ENCODE data around the gene ARFGAP3.

ARFGAP3 gene

GRCh38 chr22:42877158-42877557 lies 20.1 kb upstream of the ARFGAP3 start:
- Histone ChIP-seq H3K27ac (ENCODE audit: low read length) (no peak overlapping the region), H3K36me3 (replicated peaks; ENCODE audit: insufficient read depth, low read length) (no peaks in the 10 kb centered on the region)
- TF ChIP-seq EZH2phosphoT487 (IDR thresholded peaks at IDR 0.05; ENCODE audit: low read length), result no peak
- TF ChIP-seq, protein P1, sequence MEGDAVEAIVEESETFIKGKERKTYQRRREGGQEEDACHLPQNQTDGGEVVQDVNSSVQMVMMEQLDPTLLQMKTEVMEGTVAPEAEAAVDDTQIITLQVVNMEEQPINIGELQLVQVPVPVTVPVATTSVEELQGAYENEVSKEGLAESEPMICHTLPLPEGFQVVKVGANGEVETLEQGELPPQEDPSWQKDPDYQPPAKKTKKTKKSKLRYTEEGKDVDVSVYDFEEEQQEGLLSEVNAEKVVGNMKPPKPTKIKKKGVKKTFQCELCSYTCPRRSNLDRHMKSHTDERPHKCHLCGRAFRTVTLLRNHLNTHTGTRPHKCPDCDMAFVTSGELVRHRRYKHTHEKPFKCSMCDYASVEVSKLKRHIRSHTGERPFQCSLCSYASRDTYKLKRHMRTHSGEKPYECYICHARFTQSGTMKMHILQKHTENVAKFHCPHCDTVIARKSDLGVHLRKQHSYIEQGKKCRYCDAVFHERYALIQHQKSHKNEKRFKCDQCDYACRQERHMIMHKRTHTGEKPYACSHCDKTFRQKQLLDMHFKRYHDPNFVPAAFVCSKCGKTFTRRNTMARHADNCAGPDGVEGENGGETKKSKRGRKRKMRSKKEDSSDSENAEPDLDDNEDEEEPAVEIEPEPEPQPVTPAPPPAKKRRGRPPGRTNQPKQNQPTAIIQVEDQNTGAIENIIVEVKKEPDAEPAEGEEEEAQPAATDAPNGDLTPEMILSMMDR (IDR thresholded peaks at IDR 0.05; ENCODE audit: low read length), result no peak
- no peak for TF ChIP-seq EZH2 (optimal IDR thresholded peaks at IDR 0.05; ENCODE audit: low read depth, low read length)

GRCh38 chr22:42876041-42876440 lies 19.0 kb upstream of the ARFGAP3 start:
- Histone ChIP-seq H3F3A (ENCODE audit: insufficient read depth, low read length) (no peaks in the 10 kb centered on the region), H3K9ac (ENCODE audit: low read length) (no peak overlapping the region), H3K36me3 (replicated peaks; ENCODE audit: insufficient read depth, low read length) (no peaks in the 10 kb centered on the region), H2AFZ (ENCODE audit: low read length) (no peak overlapping the region), H4K20me1 (ENCODE audit: insufficient read depth, low read length) (no peaks in the 10 kb centered on the region), H3K79me2 (ENCODE audit: low read length) (no peaks in the 10 kb centered on the region), H3K4me2 (ENCODE audit: low read depth, low read length) (no peak overlapping the region), H3K9me2 (replicated peaks; ENCODE audit: insufficient read depth, low read length) (no peaks in the 10 kb centered on the region), H3K9me3 (replicated peaks; ENCODE audit: insufficient read depth, low read length) (no peaks in the 10 kb centered on the region), H3K27me3 (replicated peaks; ENCODE audit: insufficient read depth, low read length) (no peaks in the 10 kb centered on the region), H3K4me1 (ENCODE audit: low read length) (no peaks in the 10 kb centered on the region), H3K27ac (ENCODE audit: low read length) (no peak overlapping the region), H3K4me3 (ENCODE audit: low read length) (no peak overlapping the region)
- TF ChIP-seq EZH2phosphoT487 (IDR thresholded peaks at IDR 0.05; ENCODE audit: low read length) (no peak), EZH2 (optimal IDR thresholded peaks at IDR 0.05; ENCODE audit: low read depth, low read length) (no peak)
- TF ChIP-seq, protein P1 (IDR thresholded peaks at IDR 0.05; ENCODE audit: low read length), result no peak
- DNase-seq, result no peak

More at GRCh38 chr22:42877158-42877557, 20.1 kb upstream of the ARFGAP3 start:
- DNase-seq, result no peak
- no peak overlapping the region for H2AFZ ChIP-seq (ENCODE audit: low read length)
- no peaks in the 10 kb centered on the region for H3K9me3 ChIP-seq (replicated peaks; ENCODE audit: insufficient read depth, low read length)
- no peak overlapping the region for H3K4me3 ChIP-seq (ENCODE audit: low read length)
- no peaks in the 10 kb centered on the region for H3K79me2 ChIP-seq (ENCODE audit: low read length)
- H3K9me2 ChIP-seq (replicated peaks; ENCODE audit: insufficient read depth, low read length), result no peaks in the 10 kb centered on the region
- no peak overlapping the region for H3K4me2 ChIP-seq (ENCODE audit: low read depth, low read length)
- H3K9ac ChIP-seq (ENCODE audit: low read length), result no peak overlapping the region
- H3F3A ChIP-seq (ENCODE audit: insufficient read depth, low read length), result no peaks in the 10 kb centered on the region
- H3K4me1 ChIP-seq (ENCODE audit: low read length), result no peaks in the 10 kb centered on the region
- no peaks in the 10 kb centered on the region for H4K20me1 ChIP-seq (ENCODE audit: insufficient read depth, low read length)
- no peaks in the 10 kb centered on the region for H3K27me3 ChIP-seq (replicated peaks; ENCODE audit: insufficient read depth, low read length)

- Histone ChIP-seq H3K9me3 (replicated peaks; ENCODE audit: insufficient read depth, low read length) (no peaks in the 10 kb centered on the region), H2AFZ (ENCODE audit: low read length) (no peak overlapping the region), H3K4me2 (ENCODE audit: low read depth, low read length) (no peak overlapping the region), H3K27ac (ENCODE audit: low read length) (no peak overlapping the region), H3K79me2 (ENCODE audit: low read length) (no peaks in the 10 kb centered on the region), H3K9me2 (replicated peaks; ENCODE audit: insufficient read depth, low read length) (no peaks in the 10 kb centered on the region), H3K9ac (ENCODE audit: low read length) (no peak overlapping the region), H3K27me3 (replicated peaks; ENCODE audit: insufficient read depth, low read length) (no peaks in the 10 kb centered on the region), H3F3A (ENCODE audit: insufficient read depth, low read length) (no peaks in the 10 kb centered on the region), H4K20me1 (ENCODE audit: insufficient read depth, low read length) (no peaks in the 10 kb centered on the region), H3K36me3 (replicated peaks; ENCODE audit: insufficient read depth, low read length) (no peaks in the 10 kb centered on the region), H3K4me1 (ENCODE audit: low read length) (no peaks in the 10 kb centered on the region), H3K4me3 (ENCODE audit: low read length) (no peak overlapping the region)
- TF ChIP-seq, protein P1 (IDR thresholded peaks at IDR 0.05; ENCODE audit: low read length), result no peak
- TF ChIP-seq EZH2phosphoT487 (IDR thresholded peaks at IDR 0.05; ENCODE audit: low read length), result no peak
- TF ChIP-seq EZH2 (optimal IDR thresholded peaks at IDR 0.05; ENCODE audit: low read depth, low read length), result no peak
- no peak for DNase-seq
Measured at GRCh38 chr22:42874010-42874409, 16.9 kb upstream of the ARFGAP3 start.

Measured in MM.1S (cell line).